ENCODE data around the gene DCDC2B. TPM values are rescaled to one million over a fixed set of nuclear protein-coding genes. Genes with fewer than 3 reads are reported as not detected.

The DCDC2B gene
- total RNA-seq, 3 donors from 2014 or later: not detected

DNA sequence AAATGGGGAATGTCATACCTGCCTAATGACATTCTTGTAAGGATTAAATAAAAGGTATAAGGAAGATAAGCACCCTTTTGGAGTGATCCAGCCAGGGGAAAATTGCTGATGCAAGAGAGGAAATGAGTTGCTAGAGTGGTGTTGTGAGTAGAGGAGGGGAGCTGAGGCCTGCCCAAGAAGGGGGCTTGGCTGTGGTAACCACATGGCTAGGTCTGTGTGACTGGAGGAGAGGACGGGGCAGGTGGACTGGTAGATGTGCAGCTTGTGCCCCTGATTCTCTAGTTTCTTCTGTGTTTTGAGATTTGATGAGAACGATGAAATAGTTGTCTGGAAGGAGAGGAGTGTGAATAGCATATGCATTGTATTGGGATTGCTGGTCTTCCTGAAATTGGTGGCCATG lies 22.8 kb upstream of the DCDC2B start:
- Mint-ChIP-seq H3K27me3 (ENCODE audit: low read depth) (no peaks in the 10 kb centered on the region), H3K4me1 (ENCODE audit: low read depth) (peaks cover 36% of the 10 kb centered on the region), H3K9me3 (no peaks in the 10 kb centered on the region), H3K4me3 (peak overlapping the region; percentile 42), H3K36me3 (ENCODE audit: insufficient read depth) (peaks cover 59% of the 10 kb centered on the region)
- DNase-seq (no peak), ATAC-seq (no peak)

DNA sequence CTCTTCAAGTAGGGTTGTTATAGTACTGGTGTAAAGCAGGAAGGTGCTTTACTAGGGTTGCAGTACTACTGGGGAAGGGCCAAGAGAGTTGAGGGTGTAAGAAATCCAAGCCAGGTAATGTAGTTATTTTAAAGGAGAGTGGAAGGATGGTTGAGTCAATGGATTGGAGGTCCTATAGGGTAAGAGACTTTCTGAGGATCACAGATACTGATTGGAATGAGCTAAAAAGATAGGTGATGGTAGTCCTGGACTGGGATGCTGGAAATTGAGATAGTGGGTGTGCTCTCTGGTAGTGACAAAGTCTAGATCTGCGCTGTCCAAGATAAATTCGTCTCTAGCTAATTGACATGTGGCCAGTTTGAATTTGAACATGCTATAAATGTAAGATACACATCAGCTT lies 22.4 kb upstream of the DCDC2B start:
- DNase-seq (no peak), ATAC-seq (no peak)
- Mint-ChIP-seq H3K27me3 (ENCODE audit: low read depth) (no peaks in the 10 kb centered on the region), H3K4me1 (ENCODE audit: low read depth) (peaks cover 31% of the 10 kb centered on the region), H3K9me3 (no peaks in the 10 kb centered on the region), H3K36me3 (ENCODE audit: insufficient read depth) (peaks cover 59% of the 10 kb centered on the region), H3K4me3 (peak overlapping the region; percentile 42)

GRCh38 chr1:32187850-32188249 lies 21.0 kb upstream of the DCDC2B start:
- DNase-seq: no peak
- H3K9me3 Mint-ChIP-seq: no peaks in the 10 kb centered on the region
- no peak overlapping the region for H3K4me3 Mint-ChIP-seq
- ATAC-seq: no peak
- peaks cover 23% of the 10 kb centered on the region for H3K4me1 Mint-ChIP-seq (ENCODE audit: low read depth)
- H3K36me3 Mint-ChIP-seq (ENCODE audit: insufficient read depth): peaks cover 56% of the 10 kb centered on the region
- H3K27me3 Mint-ChIP-seq (ENCODE audit: low read depth): no peaks in the 10 kb centered on the region

DNA sequence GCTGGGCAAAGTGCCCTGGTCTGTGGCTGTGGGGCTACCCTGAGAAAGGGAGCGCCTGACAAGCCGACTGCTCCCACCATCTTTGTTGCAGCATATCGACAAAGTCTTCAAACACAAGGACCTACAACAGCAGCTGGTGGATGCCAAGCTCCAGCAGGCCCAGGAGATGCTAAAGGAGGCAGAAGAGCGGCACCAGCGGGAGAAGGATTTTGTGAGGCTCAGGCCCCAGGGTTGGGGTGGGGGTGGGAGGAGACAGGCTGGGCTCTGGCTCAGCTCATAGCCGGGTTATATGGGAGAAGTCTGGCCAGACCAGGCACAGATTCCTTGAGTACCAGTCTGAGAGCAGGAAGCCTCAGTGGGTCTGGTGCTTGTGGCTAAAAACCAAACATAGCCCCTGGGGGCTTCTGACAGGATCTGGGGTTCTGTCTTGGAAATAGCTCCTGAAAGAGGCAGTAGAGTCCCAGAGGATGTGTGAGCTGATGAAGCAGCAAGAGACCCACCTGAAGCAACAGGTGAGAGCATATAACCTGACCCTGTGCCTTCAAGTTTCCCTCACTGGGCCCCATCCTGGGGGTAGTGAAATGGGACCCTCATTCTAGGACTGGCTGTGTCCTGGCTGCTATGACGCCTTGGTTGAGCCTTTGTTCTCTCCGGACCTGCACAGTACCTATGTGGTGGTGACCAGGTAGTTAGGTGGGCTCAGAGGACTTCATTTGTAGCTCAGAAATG lies 16.5 kb upstream of the DCDC2B start:
- Mint-ChIP-seq H3K9me3 (no peaks in the 10 kb centered on the region), H3K36me3 (ENCODE audit: insufficient read depth) (peaks cover 60% of the 10 kb centered on the region), H3K27me3 (ENCODE audit: low read depth) (no peaks in the 10 kb centered on the region), H3K4me1 (ENCODE audit: low read depth) (peaks cover 37% of the 10 kb centered on the region), H3K4me3 (no peak overlapping the region)
- ATAC-seq (no peak), DNase-seq (no peak)

- DNase-seq (no peak), ATAC-seq (no peak)
- Mint-ChIP-seq H3K9me3 (no peaks in the 10 kb centered on the region), H3K4me3 (no peak overlapping the region), H3K27me3 (ENCODE audit: low read depth) (no peaks in the 10 kb centered on the region), H3K4me1 (ENCODE audit: low read depth) (peaks cover 54% of the 10 kb centered on the region), H3K36me3 (ENCODE audit: insufficient read depth) (peaks cover 54% of the 10 kb centered on the region)
These were observed 13.9 kb upstream of the DCDC2B start for GRCh38 chr1:32194984-32195383.

- peaks cover 59% of the 10 kb centered on the region for H3K4me1 Mint-ChIP-seq (ENCODE audit: low read depth)
- H3K36me3 Mint-ChIP-seq (ENCODE audit: insufficient read depth): peaks cover 50% of the 10 kb centered on the region
- no peaks in the 10 kb centered on the region for H3K27me3 Mint-ChIP-seq (ENCODE audit: low read depth)
- no peak for DNase-seq
- ATAC-seq: no peak
- no peaks in the 10 kb centered on the region for H3K9me3 Mint-ChIP-seq
- no peak overlapping the region for H3K4me3 Mint-ChIP-seq
These were observed 13.4 kb upstream of the DCDC2B start for GRCh38 chr1:32195531-32195930.

- DNase-seq: no peak
- Mint-ChIP-seq H3K4me3 (no peak overlapping the region), H3K9me3 (no peaks in the 10 kb centered on the region), H3K27me3 (ENCODE audit: low read depth) (no peaks in the 10 kb centered on the region), H3K4me1 (ENCODE audit: low read depth) (peaks cover 61% of the 10 kb centered on the region), H3K36me3 (ENCODE audit: insufficient read depth) (peaks cover 48% of the 10 kb centered on the region)
- no peak for ATAC-seq
These were observed 12.7 kb upstream of the DCDC2B start for GRCh38 chr1:32195972-32196823.

GRCh38 chr1:32197074-32197473 lies 11.8 kb upstream of the DCDC2B start:
- H3K4me3 Mint-ChIP-seq: no peak overlapping the region
- DNase-seq: no peak
- ATAC-seq: no peak
- H3K9me3 Mint-ChIP-seq: no peaks in the 10 kb centered on the region
- peaks cover 70% of the 10 kb centered on the region for H3K4me1 Mint-ChIP-seq (ENCODE audit: low read depth)
- H3K27me3 Mint-ChIP-seq (ENCODE audit: low read depth): no peaks in the 10 kb centered on the region
- peaks cover 39% of the 10 kb centered on the region for H3K36me3 Mint-ChIP-seq (ENCODE audit: insufficient read depth)

- Mint-ChIP-seq H3K4me1 (ENCODE audit: low read depth) (peaks cover 76% of the 10 kb centered on the region), H3K36me3 (ENCODE audit: insufficient read depth) (peaks cover 36% of the 10 kb centered on the region), H3K27me3 (ENCODE audit: low read depth) (no peaks in the 10 kb centered on the region), H3K9me3 (no peaks in the 10 kb centered on the region), H3K4me3 (no peak overlapping the region)
- DNase-seq (no peak), ATAC-seq (no peak)
These were observed 11.1 kb upstream of the DCDC2B start for GRCh38 chr1:32197837-32198236.

DNA sequence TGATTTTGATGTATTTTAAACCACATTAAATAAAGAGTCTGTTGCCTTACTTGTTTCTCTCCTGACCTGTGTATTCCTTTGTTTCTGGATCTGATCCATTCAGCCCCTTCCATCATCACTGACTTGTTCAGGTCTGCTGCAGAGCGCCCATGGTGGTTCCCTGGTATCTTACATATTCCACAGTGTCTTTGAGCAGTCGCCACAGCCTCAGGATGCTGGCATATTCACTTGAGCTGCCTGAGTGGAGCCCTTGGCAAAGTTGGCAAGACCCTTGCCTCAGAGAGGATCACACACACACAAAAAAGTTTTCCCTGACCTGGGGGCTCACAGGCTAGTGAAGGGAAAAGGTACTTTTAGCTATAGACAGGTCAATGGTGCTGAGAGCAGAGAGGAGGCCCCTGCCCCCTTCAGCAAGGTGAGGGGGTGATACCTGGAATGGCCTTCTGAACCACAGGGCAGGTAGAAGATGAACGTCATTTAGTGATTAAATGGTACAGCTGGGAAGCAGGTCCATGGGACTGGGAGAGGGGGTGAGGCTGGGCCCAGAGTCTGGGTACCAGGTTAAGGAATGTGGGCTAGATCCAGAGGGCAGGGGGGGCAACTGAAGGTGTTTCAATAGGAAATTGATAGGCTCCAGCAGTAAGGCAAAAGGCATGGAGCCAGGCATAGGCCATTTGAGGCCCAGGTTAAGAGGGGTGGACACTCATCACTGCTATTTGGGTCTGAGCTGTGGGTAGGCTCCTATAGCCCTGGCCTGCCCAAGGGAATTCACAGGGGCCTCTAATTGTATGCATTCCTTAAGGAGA lies 10.4 kb upstream of the DCDC2B start:
- peaks cover 30% of the 10 kb centered on the region for H3K36me3 Mint-ChIP-seq (ENCODE audit: insufficient read depth)
- H3K27me3 Mint-ChIP-seq (ENCODE audit: low read depth): no peaks in the 10 kb centered on the region
- H3K9me3 Mint-ChIP-seq: no peaks in the 10 kb centered on the region
- H3K4me1 Mint-ChIP-seq (ENCODE audit: low read depth): peaks cover 75% of the 10 kb centered on the region
- peak overlapping the region; percentile 49 for H3K4me3 Mint-ChIP-seq
- DNase-seq (no peak), ATAC-seq (no peak)

DNA sequence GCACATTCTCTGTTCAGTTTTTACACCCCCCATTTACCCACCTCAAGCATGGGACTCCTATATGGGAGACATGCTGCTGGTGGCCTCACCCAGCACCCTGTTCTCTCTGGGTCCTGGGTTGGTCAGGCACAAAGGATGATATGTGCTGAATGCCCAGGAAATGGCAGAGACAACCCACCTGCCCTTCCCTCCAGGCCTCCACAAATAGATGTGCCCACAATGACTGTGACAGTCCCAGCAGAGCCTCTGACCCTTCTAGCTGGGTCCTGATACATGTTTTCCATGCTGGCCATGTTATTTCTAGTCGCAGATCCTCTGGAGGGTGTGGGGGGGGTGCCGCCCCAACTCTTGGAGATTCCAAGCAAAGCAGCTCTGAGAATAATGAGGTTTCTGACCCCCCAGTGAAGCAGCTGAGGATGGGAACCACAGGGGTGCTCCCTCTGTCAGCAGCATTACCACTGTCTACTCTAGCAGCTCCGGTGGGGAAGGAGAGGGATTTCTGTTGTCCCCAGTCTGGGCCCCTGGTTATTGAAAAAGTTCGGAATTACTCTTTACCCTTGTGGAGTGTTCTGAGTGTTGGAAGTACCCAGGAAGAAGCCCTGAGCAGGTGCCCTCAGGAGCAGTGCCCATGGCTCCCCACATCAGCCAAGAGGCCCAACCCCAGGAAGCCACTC lies 9.7 kb upstream of the DCDC2B start:
- ATAC-seq: no peak
- DNase-seq: no peak
- Mint-ChIP-seq H3K4me1 (ENCODE audit: low read depth) (peaks cover 70% of the 10 kb centered on the region), H3K27me3 (ENCODE audit: low read depth) (no peaks in the 10 kb centered on the region), H3K9me3 (no peaks in the 10 kb centered on the region), H3K4me3 (no peak overlapping the region), H3K36me3 (ENCODE audit: insufficient read depth) (peaks cover 25% of the 10 kb centered on the region)

GRCh38 chr1:32199717-32200072 lies 9.2 kb upstream of the DCDC2B start:
- Mint-ChIP-seq H3K9me3 (no peaks in the 10 kb centered on the region), H3K27me3 (ENCODE audit: low read depth) (no peaks in the 10 kb centered on the region), H3K36me3 (ENCODE audit: insufficient read depth) (peaks cover 21% of the 10 kb centered on the region), H3K4me3 (peak overlapping the region; percentile 86), H3K4me1 (ENCODE audit: low read depth) (peaks cover 65% of the 10 kb centered on the region)
- DNase-seq (no peak), ATAC-seq (no peak)

DNA sequence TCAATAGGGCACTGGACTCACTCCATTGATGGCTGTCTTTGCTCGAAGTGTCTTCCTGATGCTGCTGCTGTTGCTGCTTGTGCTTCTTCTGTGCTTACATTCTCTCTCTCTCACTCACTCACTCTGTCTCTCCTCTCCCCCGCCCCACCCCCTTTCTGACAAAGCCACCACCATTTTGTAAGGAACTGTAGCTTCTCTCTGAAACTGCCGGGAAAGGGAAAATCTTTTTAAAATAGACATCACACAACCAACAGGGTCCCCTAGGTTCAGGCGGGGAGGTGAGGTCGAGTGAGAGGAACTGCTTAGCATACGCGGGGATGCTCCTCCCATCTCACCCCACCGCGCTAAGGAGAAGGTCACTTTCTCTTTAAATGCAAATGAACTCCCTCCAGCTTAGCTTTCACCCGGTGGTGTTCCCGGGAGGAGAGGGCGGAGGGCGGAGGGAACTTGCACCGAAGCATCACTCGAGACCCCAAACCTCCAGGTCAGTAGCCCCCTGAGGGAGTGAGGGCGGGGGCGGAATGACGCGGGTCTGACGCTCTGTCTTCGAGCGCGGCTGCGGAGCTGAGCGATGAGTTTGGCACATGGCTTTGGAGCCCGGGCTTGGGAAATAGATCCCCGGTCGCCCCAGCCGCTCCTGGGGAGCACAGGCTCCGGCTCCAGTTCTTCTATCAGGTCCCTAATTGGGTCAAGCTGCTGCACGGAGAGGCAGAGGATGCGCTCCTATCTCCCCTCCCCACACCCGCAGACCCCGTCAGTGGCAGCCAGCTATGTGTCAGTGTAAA lies 8.5 kb upstream of the DCDC2B start, which contains the start of gene CCDC28B:
Gene CCDC28B (plus strand): TSS at position 370 of the 785 bp plus-strand sequence. CDS start 1,341 bp downstream, outside the sequence.
- Mint-ChIP-seq H3K27me3 (ENCODE audit: low read depth) (no peaks in the 10 kb centered on the region), H3K9me3 (no peaks in the 10 kb centered on the region), H3K36me3 (ENCODE audit: insufficient read depth) (peaks cover 16% of the 10 kb centered on the region), H3K4me1 (ENCODE audit: low read depth) (peaks cover 59% of the 10 kb centered on the region), H3K4me3 (peak within 1 kb of the TSS; percentile 86)
- peak; percentile 45 to 47 for ATAC-seq
- peak; percentile 41 for DNase-seq

Data from activated T-cell treated with anti-CD3 and anti-CD28 coated beads, Interleukin-2, amount 50 U/mL, for 4 hours (primary cell).